Fibroblast of pulmonary artery (primary cell): ENCODE measurements around the gene GLO1.

Source experiments
- DNase-seq: peaks from one replicate; pipeline ENCODE4 v3.0.0-alpha.2; 2010; ENCODE audit warnings: low read depth
- H3K4me3 ChIP-seq: replicated peaks from 2 replicates; pipeline ENCODE4 v1.5.1; 2011; ENCODE audit warnings: low read depth, mild to moderate bottlenecking, control low read depth, low read length, moderate library complexity
- CTCF ChIP-seq: IDR thresholded peaks from 2 replicates; pipeline ENCODE4 v1.5.1; 2011; ENCODE audit warnings: mild to moderate bottlenecking, control low read depth, low read length, inconsistent platforms; ENCODE audit errors: missing control alignments

Gene GLO1

GRCh38 chr6:38673397-38674165, 29.4 kb downstream of the GLO1 start:
- H3K4me3 ChIP-seq = no peak overlapping the region
- no peak for DNase-seq

GRCh38 chr6:38671885-38672467, 31.0 kb downstream of the GLO1 start:
- TF ChIP-seq CTCF = peak; percentile 88
- no peak overlapping the region for H3K4me3 ChIP-seq
- DNase-seq = peak; percentile 79

More at GRCh38 chr6:38673397-38674165, 29.4 kb downstream of the GLO1 start:
- TF ChIP-seq CTCF = no peak

GRCh38 chr6:38658418-38659167, 44.4 kb downstream of the GLO1 start:
- DNase-seq = no peak
- no peak for TF ChIP-seq CTCF
- no peak overlapping the region for H3K4me3 ChIP-seq

- no peak for TF ChIP-seq CTCF
- DNase-seq = no peak
- no peak overlapping the region for H3K4me3 ChIP-seq
These were observed 46.0 kb downstream of the GLO1 start for GRCh38 chr6:38656896-38657295.

- TF ChIP-seq CTCF = no peak
- no peak for DNase-seq
- no peak overlapping the region for H3K4me3 ChIP-seq
These were observed 48.7 kb downstream of the GLO1 start for GRCh38 chr6:38654263-38654662.

GRCh38 chr6:38651121-38651784, 51.7 kb downstream of the GLO1 start:
- DNase-seq = no peak
- no peak overlapping the region for H3K4me3 ChIP-seq

More at GRCh38 chr6:38651121-38651784, 51.7 kb downstream of the GLO1 start:
- TF ChIP-seq CTCF = no peak
